Keratinocyte (primary cell): ENCODE measurements around the gene MAP7. TPM values are rescaled to one million over a fixed set of nuclear protein-coding genes. Genes with fewer than 3 reads are reported as not detected.

Experiments
- DNase-seq: peaks from one replicate; pipeline ENCODE4 v3.0.0-alpha.2; 2011; ENCODE audit warnings: low read depth, missing footprints, low spot score
- FAIRE-seq: peaks from 2 replicates; lab custom pipeline; 2011; peaks lifted over from hg19 to GRCh38; lab: Jason Lieb, UNC
- H2AFZ ChIP-seq: 2 replicates; pipeline ENCODE4 v1.6.0; 2012; ENCODE audit warnings: low read length, control low read depth, inconsistent platforms; ENCODE audit not compliant: control insufficient read depth
- H3K27ac ChIP-seq: 2 replicates; pipeline ENCODE4 v1.5.1; 2011; ENCODE audit warnings: low read length; ENCODE audit not compliant: control insufficient read depth, insufficient read depth
- H3K27me3 ChIP-seq: 3 replicates; pipeline ENCODE4 v1.6.0; 2011; ENCODE audit warnings: low read length; ENCODE audit not compliant: control insufficient read depth, insufficient read depth; ENCODE audit errors: extremely low read depth
- H3K36me3 ChIP-seq, 2 experiments: 2 replicates in 1 of 2; 3 replicates in 1 of 2; pipeline ENCODE4 v1.5.1; 2011; ENCODE audit warnings: low read length in 2 of 2, mild to moderate bottlenecking in 1 of 2; ENCODE audit not compliant: control insufficient read depth in 2 of 2, insufficient read depth in 2 of 2; ENCODE audit errors: extremely low read depth in 1 of 2
- H3K4me1 ChIP-seq: 3 replicates; pipeline ENCODE4 v1.5.1; 2011; ENCODE audit warnings: low read length; ENCODE audit not compliant: control insufficient read depth, insufficient read depth; ENCODE audit errors: extremely low read depth
- H3K4me2 ChIP-seq: 3 replicates; pipeline ENCODE4 v1.6.0; 2011; ENCODE audit warnings: low read depth, low read length; ENCODE audit not compliant: control insufficient read depth, insufficient read depth; ENCODE audit errors: extremely low read depth
- H3K4me3 ChIP-seq, 3 experiments: fragments of 200-600 bp in 1 of 3; sonication (generic) in 1 of 3; 2 replicates in 2 of 3; 3 replicates in 1 of 3; pipeline ENCODE4 v1.5.1; 2011 to 2016; ENCODE audit warnings: low read length in 3 of 3, mild to moderate bottlenecking in 3 of 3, control low read depth in 2 of 3, inconsistent platforms in 1 of 3, low read depth in 1 of 3, mixed read lengths in 1 of 3, mixed run types in 1 of 3, moderate library complexity in 1 of 3; ENCODE audit not compliant: control insufficient read depth in 2 of 3, insufficient read depth in 2 of 3; ENCODE audit errors: extremely low read depth in 1 of 3
- H3K79me2 ChIP-seq: 2 replicates; pipeline ENCODE4 v1.6.0; 2012; ENCODE audit warnings: low read length; ENCODE audit not compliant: control insufficient read depth, insufficient read depth
- H3K9ac ChIP-seq: 3 replicates; pipeline ENCODE4 v1.6.0; 2011; ENCODE audit warnings: low read length; ENCODE audit not compliant: control insufficient read depth, insufficient read depth; ENCODE audit errors: extremely low read depth
- H3K9me1 ChIP-seq: 3 replicates; pipeline ENCODE4 v1.6.0; 2011; ENCODE audit warnings: low read length; ENCODE audit not compliant: control insufficient read depth, insufficient read depth; ENCODE audit errors: extremely low read depth
- H3K9me3 ChIP-seq: 2 replicates; pipeline ENCODE4 v1.5.1; 2012; ENCODE audit warnings: low read depth, low read length; ENCODE audit not compliant: control insufficient read depth
- H4K20me1 ChIP-seq: 3 replicates; pipeline ENCODE4 v1.6.0; 2011; ENCODE audit warnings: low read length; ENCODE audit not compliant: control insufficient read depth, insufficient read depth; ENCODE audit errors: extremely low read depth
- EZH2 ChIP-seq: IDR thresholded peaks from one replicate; pipeline ENCODE4 v1.6.1; 2012; ENCODE audit warnings: inconsistent platforms, mild to moderate bottlenecking, low read length, moderate library complexity
- dilution Hi-C: fragments of 300-500 bp; cut with MboI; formaldehyde crosslinking; loops from one replicate; pipeline ENCODE4 v1.7.0; 2020; ENCODE audit warnings: low sequenced_read_pairs; ENCODE audit not compliant: extremely low pct_ligation_motif_present
- polyA plus RNA-seq, 5 experiments: library from polyadenylated mRNA; depleted of rRNA in 3 of 5; stranded (reverse) in 3 of 5; stranded (forward) in 1 of 5; unstranded in 1 of 5; fragments of >200 nt; gene quantifications; 1 replicate in 1 of 5; 2 replicates in 3 of 5; 3 replicates in 1 of 5; pipeline versions ENCODE4 v1.2.1 to v1.2.3, GENCODE V29; 2011 to 2012; ENCODE audit warnings: missing spikeins in 2 of 5, low read depth in 1 of 5, low replicate concordance in 1 of 5
- TF ChIP-seq, protein P1 (sequence below), 3 experiments: IDR thresholded peaks in 1 of 3; conservative IDR thresholded peaks in 1 of 3; optimal IDR thresholded peaks in 1 of 3; 2 replicates in 2 of 3; 3 replicates in 1 of 3; pipeline versions ENCODE3 to v1.5.1; 2011; ENCODE audit warnings: low read length in 3 of 3, mild to moderate bottlenecking in 3 of 3, moderate library complexity in 2 of 3, control low read depth in 1 of 3, inconsistent platforms in 1 of 3; ENCODE audit not compliant: insufficient read depth in 2 of 3; ENCODE audit errors: extremely low read depth in 1 of 3

The MAP7 gene
- polyA plus RNA-seq, 1 donor (not counting 4 experiments of a cell fraction or from before 2014, with no cell fraction given): 11.8 TPM

DNA sequence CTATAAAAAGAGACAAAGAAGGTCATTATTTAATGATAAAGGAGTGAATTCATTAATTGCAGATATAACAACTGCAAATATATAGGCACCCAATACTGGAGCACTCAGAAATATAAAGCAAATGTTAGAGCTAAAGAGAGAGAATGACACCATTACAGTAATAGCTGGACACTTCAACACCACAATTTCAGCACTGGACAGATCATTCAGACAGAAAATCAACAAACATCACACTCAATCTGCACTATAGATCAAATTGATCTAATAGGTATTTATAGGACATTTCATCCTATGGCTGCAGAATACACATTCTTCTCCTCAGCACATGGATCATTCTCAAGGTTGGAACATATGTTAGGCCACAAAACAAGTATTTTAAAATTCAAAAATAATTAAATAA is 72.7 kb downstream of the MAP7 start:
- no peaks in the 10 kb centered on the region for H3K4me1 ChIP-seq
- no peak overlapping the region for H3K4me3 ChIP-seq
- no peaks in the 10 kb centered on the region for H3K27me3 ChIP-seq
- H3K9me3 ChIP-seq: no peaks in the 10 kb centered on the region
- no peak overlapping the region for H3K9ac ChIP-seq
- no peak overlapping the region for H3K27ac ChIP-seq
- no peaks in the 10 kb centered on the region for H4K20me1 ChIP-seq
- H2AFZ ChIP-seq: no peak overlapping the region
- H3K79me2 ChIP-seq: peaks cover 8% of the 10 kb centered on the region
- no peaks in the 10 kb centered on the region for H3K36me3 ChIP-seq
- no peak for DNase-seq
- H3K9me1 ChIP-seq: no peaks in the 10 kb centered on the region
- dilution Hi-C loops: no loop called here
- no peak for FAIRE-seq
- no peak for TF ChIP-seq EZH2
- TF ChIP-seq, protein P1, sequence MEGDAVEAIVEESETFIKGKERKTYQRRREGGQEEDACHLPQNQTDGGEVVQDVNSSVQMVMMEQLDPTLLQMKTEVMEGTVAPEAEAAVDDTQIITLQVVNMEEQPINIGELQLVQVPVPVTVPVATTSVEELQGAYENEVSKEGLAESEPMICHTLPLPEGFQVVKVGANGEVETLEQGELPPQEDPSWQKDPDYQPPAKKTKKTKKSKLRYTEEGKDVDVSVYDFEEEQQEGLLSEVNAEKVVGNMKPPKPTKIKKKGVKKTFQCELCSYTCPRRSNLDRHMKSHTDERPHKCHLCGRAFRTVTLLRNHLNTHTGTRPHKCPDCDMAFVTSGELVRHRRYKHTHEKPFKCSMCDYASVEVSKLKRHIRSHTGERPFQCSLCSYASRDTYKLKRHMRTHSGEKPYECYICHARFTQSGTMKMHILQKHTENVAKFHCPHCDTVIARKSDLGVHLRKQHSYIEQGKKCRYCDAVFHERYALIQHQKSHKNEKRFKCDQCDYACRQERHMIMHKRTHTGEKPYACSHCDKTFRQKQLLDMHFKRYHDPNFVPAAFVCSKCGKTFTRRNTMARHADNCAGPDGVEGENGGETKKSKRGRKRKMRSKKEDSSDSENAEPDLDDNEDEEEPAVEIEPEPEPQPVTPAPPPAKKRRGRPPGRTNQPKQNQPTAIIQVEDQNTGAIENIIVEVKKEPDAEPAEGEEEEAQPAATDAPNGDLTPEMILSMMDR (optimal IDR thresholded peaks at IDR 0.05 in 1 of 3, IDR thresholded peaks at IDR 0.05 in 1 of 3, conservative IDR thresholded peaks at IDR 0.05 in 1 of 3; ENCODE audit: extremely low read depth in 1 of 3, insufficient read depth in 2 of 3, low read length in 3 of 3): no peak
- no peak overlapping the region for H3K4me2 ChIP-seq

DNA sequence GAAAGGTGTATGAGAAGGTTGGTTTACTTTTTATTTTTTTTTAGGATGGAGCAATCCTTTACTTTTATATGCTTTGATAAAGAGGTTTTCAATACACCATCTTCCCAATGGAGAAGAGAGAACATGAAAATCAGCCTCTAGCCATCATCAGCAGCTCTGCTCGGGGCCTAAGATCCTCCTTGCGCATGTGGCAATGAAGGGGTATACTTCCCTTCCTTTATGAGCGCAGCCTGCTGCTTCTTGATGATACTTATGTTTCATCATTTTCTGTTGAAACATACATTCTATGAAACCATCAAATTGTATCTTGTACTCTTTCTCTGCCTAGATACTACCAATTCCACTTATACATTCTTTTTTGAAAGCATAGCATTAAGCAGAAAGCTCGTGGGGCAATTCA is 74.5 kb downstream of the MAP7 start:
- Histone ChIP-seq H3K9me3 (no peaks in the 10 kb centered on the region), H3K27ac (no peak overlapping the region), H3K4me3 (no peak overlapping the region), H3K9me1 (no peaks in the 10 kb centered on the region), H3K36me3 (no peaks in the 10 kb centered on the region), H4K20me1 (no peaks in the 10 kb centered on the region), H3K9ac (no peak overlapping the region), H3K27me3 (no peaks in the 10 kb centered on the region), H3K4me1 (no peaks in the 10 kb centered on the region), H3K79me2 (peaks cover 8% of the 10 kb centered on the region), H3K4me2 (no peak overlapping the region), H2AFZ (no peak overlapping the region)
- DNase-seq: no peak
- TF ChIP-seq EZH2: no peak
- TF ChIP-seq, protein P1 (optimal IDR thresholded peaks at IDR 0.05 in 1 of 3, IDR thresholded peaks at IDR 0.05 in 1 of 3, conservative IDR thresholded peaks at IDR 0.05 in 1 of 3; ENCODE audit: extremely low read depth in 1 of 3, insufficient read depth in 2 of 3, low read length in 3 of 3): no peak
- dilution Hi-C loops: no loop called here
- FAIRE-seq: no peak
